Measurements from ENCODE around the gene RALA.
A peak's percentile ranks its signal among the peaks of the same experiment; 100 is the strongest.
"Not testable (repeated sequence)": the region's sequence is repeated elsewhere in the genome, so short reads cannot be mapped to it uniquely, and the experiment has no call there.

RALA gene

DNA sequence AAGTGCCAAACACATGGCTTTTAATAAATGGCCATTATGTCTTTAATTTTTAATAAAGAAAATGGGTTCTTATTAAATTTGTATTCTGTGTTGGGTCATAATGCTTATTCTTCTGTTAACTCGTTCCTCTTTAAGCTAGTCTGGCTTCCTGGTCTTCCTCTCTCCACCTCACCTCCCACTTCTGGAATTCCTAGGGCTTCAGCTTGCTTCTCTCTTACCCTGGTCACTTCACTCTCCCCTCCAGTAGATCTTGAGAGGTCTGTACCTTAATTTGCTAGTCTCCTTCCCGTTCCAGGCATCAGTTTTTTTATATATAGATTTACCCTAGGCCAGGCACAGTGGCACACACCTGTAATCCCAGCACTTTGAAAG, 111.2 kb downstream of the RALA start:
- Mint-ChIP-seq H3K27ac (peak overlapping the region; percentile 88), H3K27me3 (no peaks in the 10 kb centered on the region), H3K9me3 (ENCODE audit: low read depth) (no peaks in the 10 kb centered on the region), H3K4me1 (ENCODE audit: low read depth) (peaks cover 42% of the 10 kb centered on the region), H3K36me3 (no peaks in the 10 kb centered on the region), H3K4me3 (peak overlapping the region; percentile 89)

GRCh38 chr7:39735903-39736302, 112.5 kb downstream of the RALA start:
- Mint-ChIP-seq H3K4me1 (ENCODE audit: low read depth) (peaks cover 46% of the 10 kb centered on the region), H3K9me3 (ENCODE audit: low read depth) (no peaks in the 10 kb centered on the region), H3K36me3 (no peaks in the 10 kb centered on the region), H3K27me3 (no peaks in the 10 kb centered on the region), H3K27ac (peak overlapping the region; percentile 35), H3K4me3 (peak overlapping the region; percentile 46)

- Mint-ChIP-seq H3K27me3 (no peaks in the 10 kb centered on the region), H3K9me3 (ENCODE audit: low read depth) (no peaks in the 10 kb centered on the region), H3K27ac (no peak overlapping the region), H3K36me3 (no peaks in the 10 kb centered on the region), H3K4me1 (ENCODE audit: low read depth) (peaks cover 19% of the 10 kb centered on the region), H3K4me3 (no peak overlapping the region)
Observed at GRCh38 chr7:39741942-39742623, 118.7 kb downstream of the RALA start.

DNA sequence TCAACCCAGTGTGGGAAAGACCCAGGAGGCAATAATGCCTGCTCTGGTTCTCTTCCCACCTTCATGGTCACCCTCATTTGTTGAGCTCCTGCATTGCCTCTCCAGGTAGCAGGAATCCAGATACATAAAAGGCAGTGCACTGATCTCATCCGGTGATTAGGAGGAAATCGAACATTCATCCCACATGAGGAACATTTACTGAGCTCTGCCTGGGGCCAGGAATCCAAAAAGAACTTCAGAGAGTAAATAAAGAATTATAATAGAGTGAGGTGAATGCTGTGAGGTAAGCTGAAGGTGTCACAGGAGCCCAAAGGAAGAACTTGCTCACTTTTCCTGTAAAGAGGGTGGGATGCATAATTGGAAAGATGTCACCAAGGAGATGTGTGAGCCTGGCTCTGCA, 121.2 kb downstream of the RALA start:
- no peak overlapping the region for H3K27ac Mint-ChIP-seq
- H3K4me3 Mint-ChIP-seq: no peak overlapping the region
- peaks cover 4% of the 10 kb centered on the region for H3K36me3 Mint-ChIP-seq
- H3K9me3 Mint-ChIP-seq (ENCODE audit: low read depth): no peaks in the 10 kb centered on the region
- no peaks in the 10 kb centered on the region for H3K27me3 Mint-ChIP-seq
- peaks cover 13% of the 10 kb centered on the region for H3K4me1 Mint-ChIP-seq (ENCODE audit: low read depth)

DNA sequence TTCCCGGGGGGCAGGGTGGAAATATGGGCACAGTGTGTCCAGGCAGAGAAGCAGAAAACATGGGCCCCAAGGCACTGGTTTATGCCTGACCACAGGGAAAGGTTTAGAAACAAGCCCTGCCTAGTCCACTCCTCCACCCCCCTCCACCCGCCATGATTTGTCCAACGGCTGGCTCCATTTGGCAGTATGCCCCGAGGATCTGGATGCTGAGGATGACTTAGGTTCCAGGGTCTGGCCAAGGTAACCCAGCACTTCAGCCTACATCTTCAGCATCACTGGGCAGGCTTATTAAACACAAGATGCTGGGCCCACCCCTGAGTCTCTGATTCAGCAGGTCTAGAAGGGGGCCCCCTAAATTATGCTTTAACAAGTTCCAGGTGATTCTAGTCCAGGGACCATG, 121.9 kb downstream of the RALA start:
- H3K9me3 Mint-ChIP-seq (ENCODE audit: low read depth): no peaks in the 10 kb centered on the region
- peaks cover 13% of the 10 kb centered on the region for H3K4me1 Mint-ChIP-seq (ENCODE audit: low read depth)
- H3K4me3 Mint-ChIP-seq: no peak overlapping the region
- peaks cover 4% of the 10 kb centered on the region for H3K36me3 Mint-ChIP-seq
- no peak overlapping the region for H3K27ac Mint-ChIP-seq
- H3K27me3 Mint-ChIP-seq: no peaks in the 10 kb centered on the region

DNA sequence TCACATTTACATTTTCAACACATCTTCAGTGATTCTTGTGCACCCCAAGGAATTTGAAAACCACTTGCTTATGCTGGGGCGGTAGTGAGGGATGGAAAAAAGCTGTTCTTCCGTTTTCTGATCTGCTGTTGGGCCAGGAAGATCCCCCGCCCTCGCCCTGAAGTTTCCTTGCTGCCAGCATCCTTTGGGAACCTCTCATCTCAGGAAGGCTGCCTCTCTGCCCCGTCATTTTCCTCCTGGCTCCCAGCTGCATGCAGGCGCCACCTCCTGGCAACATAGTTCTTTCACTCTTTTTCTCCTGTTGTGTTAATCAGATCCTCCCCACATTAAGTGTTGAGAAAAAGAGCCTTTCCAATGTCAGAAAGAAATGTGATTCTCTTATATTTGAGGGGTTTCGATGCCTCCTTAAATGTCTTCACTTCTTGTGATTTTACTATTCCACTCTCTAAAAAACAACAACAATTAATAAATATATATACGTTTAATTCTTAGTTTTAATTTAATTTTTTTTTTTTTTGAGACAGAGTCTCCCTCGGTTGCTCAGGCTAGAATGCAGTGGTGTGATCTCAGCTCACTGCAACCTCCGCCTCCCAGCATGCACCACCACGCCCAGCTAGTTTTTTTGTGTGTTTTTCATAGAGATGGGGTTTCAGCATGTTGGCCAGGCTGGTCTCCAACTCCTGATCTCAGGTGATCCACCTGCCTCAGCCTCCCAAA, 122.9 kb downstream of the RALA start:
- H3K36me3 Mint-ChIP-seq: peaks cover 6% of the 10 kb centered on the region
- H3K9me3 Mint-ChIP-seq (ENCODE audit: low read depth): no peaks in the 10 kb centered on the region
- H3K4me1 Mint-ChIP-seq (ENCODE audit: low read depth): peaks cover 10% of the 10 kb centered on the region
- no peaks in the 10 kb centered on the region for H3K27me3 Mint-ChIP-seq
- H3K27ac Mint-ChIP-seq: peak overlapping the region; percentile 4
- no peak overlapping the region for H3K4me3 Mint-ChIP-seq

DNA sequence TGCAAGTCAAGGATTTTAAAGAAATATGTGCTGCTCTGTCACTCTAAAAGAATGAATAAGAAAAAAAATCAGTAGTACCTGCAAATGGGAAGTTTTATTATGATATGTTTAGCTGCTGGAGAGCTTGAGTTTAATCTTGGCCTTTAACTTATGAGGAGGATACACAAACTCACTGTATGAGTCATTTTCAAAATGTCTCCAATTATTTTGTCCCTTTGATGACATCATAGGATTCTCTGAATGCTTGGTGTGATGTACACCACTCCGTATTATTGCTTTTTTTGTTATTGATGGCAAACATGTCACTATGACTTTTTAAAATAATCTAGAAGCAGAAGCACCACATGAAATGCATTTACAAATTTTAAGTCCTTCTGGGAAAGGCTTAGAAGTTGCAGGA, 125.8 kb downstream of the RALA start:
- Mint-ChIP-seq H3K27ac (no peak overlapping the region), H3K27me3 (no peaks in the 10 kb centered on the region), H3K4me1 (ENCODE audit: low read depth) (peaks cover 7% of the 10 kb centered on the region), H3K9me3 (ENCODE audit: low read depth) (no peaks in the 10 kb centered on the region), H3K4me3 (no peak overlapping the region), H3K36me3 (peaks cover 16% of the 10 kb centered on the region)

DNA sequence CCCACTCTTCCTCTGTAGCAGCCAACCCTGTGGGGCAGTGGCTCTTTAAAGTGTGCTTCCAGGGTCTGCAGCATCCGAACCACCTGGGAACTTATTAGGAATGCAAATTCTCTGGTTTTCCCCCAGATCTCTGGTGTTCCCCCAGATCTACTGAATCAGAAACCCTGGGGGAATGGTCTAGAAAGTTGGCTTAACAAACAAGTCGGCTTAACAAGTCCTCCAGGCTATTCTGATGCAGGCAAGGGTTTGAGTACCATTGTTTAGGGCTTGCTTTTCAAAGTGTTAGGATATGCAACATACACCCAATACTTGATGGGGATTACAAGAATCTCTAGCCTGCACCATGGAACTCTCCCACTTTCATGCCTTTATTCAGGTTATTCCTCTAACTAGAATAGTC, 126.3 kb downstream of the RALA start:
- no peak overlapping the region for H3K27ac Mint-ChIP-seq
- no peak overlapping the region for H3K4me3 Mint-ChIP-seq
- no peaks in the 10 kb centered on the region for H3K27me3 Mint-ChIP-seq
- H3K9me3 Mint-ChIP-seq (ENCODE audit: low read depth): no peaks in the 10 kb centered on the region
- H3K36me3 Mint-ChIP-seq: peaks cover 16% of the 10 kb centered on the region
- H3K4me1 Mint-ChIP-seq (ENCODE audit: low read depth): peaks cover 11% of the 10 kb centered on the region

- Mint-ChIP-seq H3K27ac (no peak overlapping the region), H3K27me3 (no peaks in the 10 kb centered on the region), H3K4me1 (ENCODE audit: low read depth) (peaks cover 15% of the 10 kb centered on the region), H3K36me3 (peaks cover 16% of the 10 kb centered on the region), H3K9me3 (ENCODE audit: low read depth) (no peaks in the 10 kb centered on the region), H3K4me3 (no peak overlapping the region)
Observed at GRCh38 chr7:39750253-39751077, 127.1 kb downstream of the RALA start.

DNA sequence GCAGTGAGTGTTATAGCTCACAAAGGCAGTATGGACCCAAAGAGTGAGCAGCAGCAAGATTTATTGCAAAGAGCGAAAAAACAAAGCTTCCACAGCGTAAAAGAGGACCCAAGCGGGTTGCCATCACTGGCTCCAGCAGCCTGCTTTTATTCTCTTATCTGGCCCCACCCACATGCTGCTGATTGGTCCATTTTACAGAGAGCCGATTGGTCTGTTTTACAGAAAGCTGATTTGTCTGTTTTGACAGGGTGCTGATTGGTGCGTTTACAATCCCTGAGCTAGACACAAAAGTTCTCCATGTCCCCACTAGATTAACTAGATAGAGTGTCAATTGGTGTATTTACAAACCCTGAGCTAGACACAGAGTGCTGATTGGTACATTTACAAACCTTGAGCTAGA, 129.9 kb downstream of the RALA start:
- peaks cover 18% of the 10 kb centered on the region for H3K36me3 Mint-ChIP-seq
- H3K4me1 Mint-ChIP-seq (ENCODE audit: low read depth); H3K4me3 Mint-ChIP-seq; H3K27ac Mint-ChIP-seq; H3K27me3 Mint-ChIP-seq; H3K9me3 Mint-ChIP-seq (ENCODE audit: low read depth): not testable (repeated sequence)

DNA sequence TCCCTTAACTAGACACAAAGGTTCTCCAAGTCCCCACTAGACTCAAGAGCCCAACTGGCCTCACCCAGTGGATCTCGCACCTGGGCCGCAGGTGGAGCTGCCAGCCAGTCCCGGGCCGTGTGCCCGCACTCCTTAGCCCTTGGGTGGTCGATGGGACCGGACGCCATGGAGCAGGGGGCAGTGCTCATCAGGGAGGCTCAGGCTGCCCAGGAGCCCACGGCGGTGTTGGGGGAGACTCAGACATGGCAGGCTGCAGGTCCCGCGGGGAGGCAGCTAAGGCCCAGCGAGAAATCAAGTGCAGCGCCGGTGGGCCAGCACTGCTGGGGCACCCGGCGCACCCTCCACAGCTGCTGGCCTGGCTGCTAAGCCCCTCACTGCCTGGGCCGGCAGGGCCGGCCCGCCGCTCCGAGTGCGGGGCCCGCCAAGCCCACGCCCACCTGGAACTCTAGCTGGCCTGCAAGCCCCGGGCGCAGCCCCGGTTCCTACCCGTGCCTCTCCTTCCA, 130.5 kb downstream of the RALA start:
- no peaks in the 10 kb centered on the region for H3K9me3 Mint-ChIP-seq (ENCODE audit: low read depth)
- H3K27me3 Mint-ChIP-seq: no peaks in the 10 kb centered on the region
- H3K4me1 Mint-ChIP-seq (ENCODE audit: low read depth): peaks cover 9% of the 10 kb centered on the region
- H3K36me3 Mint-ChIP-seq: peaks cover 18% of the 10 kb centered on the region
- no peak overlapping the region for H3K27ac Mint-ChIP-seq
- no peak overlapping the region for H3K4me3 Mint-ChIP-seq

DNA sequence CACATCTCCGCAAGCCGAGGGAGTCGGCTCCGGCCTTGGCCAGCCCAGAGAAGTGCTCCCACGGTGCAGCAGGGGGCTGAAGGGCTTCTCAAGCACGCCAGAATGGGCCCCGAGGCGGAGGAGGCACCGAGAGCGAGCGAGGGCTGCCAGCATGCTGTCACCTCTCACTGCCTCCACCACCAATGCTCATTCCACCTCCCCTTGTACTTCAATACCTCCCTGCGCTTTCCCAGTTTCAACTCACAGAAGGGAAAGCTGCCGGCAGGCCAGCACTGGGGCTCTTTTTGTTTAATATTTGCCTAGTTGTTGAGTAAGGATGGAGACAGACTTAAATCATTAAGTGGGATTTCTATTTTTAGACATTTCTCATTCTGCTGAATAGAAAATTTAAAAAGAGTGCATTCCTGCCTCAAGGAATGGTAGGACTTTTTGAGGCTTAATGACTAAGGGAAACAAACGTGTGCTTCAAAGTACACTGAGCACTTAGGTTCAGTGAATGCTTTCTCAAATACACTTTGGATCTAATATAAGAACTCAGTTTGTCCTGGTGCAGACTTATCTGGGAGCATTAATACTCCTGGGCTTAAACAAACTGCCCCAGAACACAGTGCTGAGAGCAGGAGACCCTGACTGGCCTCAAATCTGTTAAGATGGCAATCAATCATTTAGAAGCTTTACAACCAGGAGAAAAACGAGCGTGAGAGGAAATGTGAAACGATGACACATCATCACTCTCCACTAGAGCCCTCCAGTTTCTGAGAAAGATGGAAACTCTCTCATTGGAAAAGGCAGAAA, 131.2 kb downstream of the RALA start:
- Mint-ChIP-seq H3K27ac (peak overlapping the region; percentile 58), H3K36me3 (peaks cover 17% of the 10 kb centered on the region), H3K27me3 (no peaks in the 10 kb centered on the region), H3K4me1 (ENCODE audit: low read depth) (peaks cover 7% of the 10 kb centered on the region), H3K9me3 (ENCODE audit: low read depth) (no peaks in the 10 kb centered on the region), H3K4me3 (no peak overlapping the region)

GRCh38 chr7:39757604-39758003, 134.2 kb downstream of the RALA start:
- H3K27me3 Mint-ChIP-seq: no peaks in the 10 kb centered on the region
- H3K36me3 Mint-ChIP-seq: peaks cover 16% of the 10 kb centered on the region
- H3K4me1 Mint-ChIP-seq (ENCODE audit: low read depth): peaks cover 10% of the 10 kb centered on the region
- H3K9me3 Mint-ChIP-seq (ENCODE audit: low read depth): no peaks in the 10 kb centered on the region
- H3K4me3 Mint-ChIP-seq: no peak overlapping the region
- no peak overlapping the region for H3K27ac Mint-ChIP-seq
